ENCODE results near the gene GRAMD1B.
A peak's percentile ranks its signal among the peaks of the same experiment; 100 is the strongest.

The GRAMD1B gene

DNA sequence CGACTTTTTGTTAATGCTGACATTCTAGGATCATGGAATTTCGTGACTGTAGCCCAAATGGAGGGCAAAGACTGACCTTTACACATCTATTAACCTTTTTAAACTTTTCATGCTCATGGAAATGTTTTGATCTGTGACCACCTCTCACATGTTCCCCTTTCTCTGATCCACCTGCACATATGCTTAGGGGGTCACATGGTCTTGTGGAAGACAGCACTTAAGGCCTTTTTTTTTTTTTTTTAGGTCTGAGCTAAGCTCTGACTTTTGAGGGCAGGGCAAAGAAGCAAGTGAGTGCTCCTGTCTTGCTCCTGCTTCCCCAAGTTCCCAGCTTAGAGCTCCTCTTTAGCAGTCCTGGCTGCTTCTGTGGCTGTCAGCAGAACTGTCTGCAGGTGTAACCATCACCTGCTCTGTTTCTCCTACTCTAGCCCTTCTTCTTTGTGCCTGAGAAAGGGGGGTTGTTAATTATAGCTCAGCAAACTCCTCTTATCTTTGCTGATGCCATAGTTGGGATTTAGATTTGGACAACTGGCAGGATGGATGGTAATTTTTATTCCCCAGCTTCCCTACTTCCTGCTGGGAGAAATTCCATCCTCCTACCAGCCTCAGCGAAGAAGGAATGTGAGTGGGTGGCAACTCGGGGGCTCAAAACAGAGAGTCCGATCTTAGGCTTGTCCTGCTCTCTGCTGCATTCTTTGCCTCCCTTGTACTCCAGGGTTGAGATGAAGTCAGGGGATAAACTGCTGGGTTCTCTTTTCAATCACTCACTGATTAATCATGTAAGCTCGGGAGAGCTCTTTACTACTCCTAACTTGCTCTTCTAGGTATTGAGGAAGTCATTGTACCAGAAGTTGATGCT, 64.4 kb downstream of the GRAMD1B start:
- Histone ChIP-seq H3K27me3 (ENCODE audit: insufficient read depth, low read length, poor library complexity, severe bottlenecking) (no peaks in the 10 kb centered on the region), H3F3A (ENCODE audit: low read depth) (no peaks in the 10 kb centered on the region), H2AFZ (ENCODE audit: low read length) (no peak overlapping the region), H4K20me1 (ENCODE audit: insufficient read depth, low read length, poor library complexity, severe bottlenecking) (no peaks in the 10 kb centered on the region), H3K4me1 (ENCODE audit: insufficient read depth, low read length, poor library complexity, severe bottlenecking) (peaks cover 12% of the 10 kb centered on the region), H3K9me2 (replicated peaks; ENCODE audit: low read depth, low read length) (no peaks in the 10 kb centered on the region), H3K9ac (ENCODE audit: low read depth, low read length, poor library complexity, severe bottlenecking) (no peak overlapping the region), H3K36me3 (ENCODE audit: insufficient read depth, low read length) (peaks cover 3% of the 10 kb centered on the region; the same call in 1 of the 2 replicates), H3K9me3 (ENCODE audit: insufficient read depth, low read depth, low read length) (no peaks in the 10 kb centered on the region), H3K4me3 (ENCODE audit: low read length, poor library complexity, severe bottlenecking) (no peak overlapping the region), H3K79me2 (ENCODE audit: insufficient read depth, low read length) (peaks cover 5% of the 10 kb centered on the region; the same call in 1 of the 2 replicates), H3K4me2 (ENCODE audit: low read depth, low read length, poor library complexity, severe bottlenecking) (no peak overlapping the region)
- TF ChIP-seq, protein P1, sequence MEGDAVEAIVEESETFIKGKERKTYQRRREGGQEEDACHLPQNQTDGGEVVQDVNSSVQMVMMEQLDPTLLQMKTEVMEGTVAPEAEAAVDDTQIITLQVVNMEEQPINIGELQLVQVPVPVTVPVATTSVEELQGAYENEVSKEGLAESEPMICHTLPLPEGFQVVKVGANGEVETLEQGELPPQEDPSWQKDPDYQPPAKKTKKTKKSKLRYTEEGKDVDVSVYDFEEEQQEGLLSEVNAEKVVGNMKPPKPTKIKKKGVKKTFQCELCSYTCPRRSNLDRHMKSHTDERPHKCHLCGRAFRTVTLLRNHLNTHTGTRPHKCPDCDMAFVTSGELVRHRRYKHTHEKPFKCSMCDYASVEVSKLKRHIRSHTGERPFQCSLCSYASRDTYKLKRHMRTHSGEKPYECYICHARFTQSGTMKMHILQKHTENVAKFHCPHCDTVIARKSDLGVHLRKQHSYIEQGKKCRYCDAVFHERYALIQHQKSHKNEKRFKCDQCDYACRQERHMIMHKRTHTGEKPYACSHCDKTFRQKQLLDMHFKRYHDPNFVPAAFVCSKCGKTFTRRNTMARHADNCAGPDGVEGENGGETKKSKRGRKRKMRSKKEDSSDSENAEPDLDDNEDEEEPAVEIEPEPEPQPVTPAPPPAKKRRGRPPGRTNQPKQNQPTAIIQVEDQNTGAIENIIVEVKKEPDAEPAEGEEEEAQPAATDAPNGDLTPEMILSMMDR (conservative IDR thresholded peaks at IDR 0.05; ENCODE audit: low read length) = no peak
- no peak for TF ChIP-seq EZH2phosphoT487 (IDR thresholded peaks at IDR 0.05; ENCODE audit: borderline replicate concordance)

DNA sequence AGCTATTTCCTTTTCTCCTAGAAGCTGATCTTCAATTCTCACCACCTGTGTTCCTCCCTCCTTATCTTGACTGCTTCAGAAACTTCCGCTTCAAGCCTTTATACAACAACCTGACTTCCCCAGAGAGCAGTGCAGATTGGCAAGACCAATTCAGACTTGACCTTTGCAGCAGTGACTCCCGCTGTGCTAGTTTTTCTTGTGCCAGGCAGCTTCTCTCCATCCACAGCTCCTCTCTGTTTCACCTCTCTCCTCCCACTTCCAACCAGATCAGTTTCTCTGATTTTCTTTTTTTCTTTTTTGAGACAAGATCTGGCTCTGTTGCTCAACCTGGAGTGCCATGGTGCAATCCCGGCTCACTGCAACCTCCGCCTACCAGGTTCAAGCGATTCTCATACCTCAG, 74.3 kb downstream of the GRAMD1B start:
- Histone ChIP-seq H3F3A (ENCODE audit: low read depth) (no peaks in the 10 kb centered on the region), H3K4me2 (ENCODE audit: low read depth, low read length, poor library complexity, severe bottlenecking) (peak overlapping the region; percentile 32)
- TF ChIP-seq, protein P1 (conservative IDR thresholded peaks at IDR 0.05; ENCODE audit: low read length) = no peak

DNA sequence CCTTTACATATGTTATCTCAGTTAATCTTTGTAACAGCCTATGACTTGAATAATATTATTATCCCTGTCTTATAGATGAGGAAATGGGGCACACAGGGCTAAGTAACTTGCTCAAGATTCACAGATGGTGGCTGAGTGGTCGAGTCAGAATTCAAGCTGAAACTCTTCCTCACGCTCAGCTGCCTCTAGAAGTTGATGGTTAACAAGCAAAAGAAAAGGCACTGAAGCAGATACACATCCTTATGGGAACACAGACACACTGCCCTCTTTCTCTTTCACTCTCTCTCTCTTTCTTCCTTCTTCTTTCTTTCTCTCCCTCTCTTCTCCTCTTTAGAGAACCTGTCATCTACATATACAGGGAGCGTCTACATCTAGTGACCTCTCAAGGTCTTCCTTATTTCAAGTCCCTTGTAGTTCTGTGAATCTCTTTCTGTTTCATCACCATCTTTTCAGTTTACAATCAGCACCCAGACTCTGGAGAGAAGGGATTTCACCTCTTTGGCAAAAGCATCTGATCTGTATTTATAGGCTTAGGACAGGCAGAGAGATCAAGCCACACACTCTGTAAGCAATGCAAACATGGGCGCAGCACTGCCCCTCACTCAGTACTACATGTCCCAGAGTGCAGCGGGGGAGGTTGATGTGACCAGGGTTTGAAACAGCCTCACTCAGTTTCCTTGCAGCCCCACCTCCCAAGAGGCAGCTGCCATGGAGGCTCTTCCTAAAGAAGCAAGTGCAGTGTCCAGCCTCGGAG, 75.7 kb downstream of the GRAMD1B start:
- no peaks in the 10 kb centered on the region for H3K9me2 ChIP-seq (replicated peaks; ENCODE audit: low read depth, low read length)
- H3K4me2 ChIP-seq (ENCODE audit: low read depth, low read length, poor library complexity, severe bottlenecking) = no peak overlapping the region
- H3K4me3 ChIP-seq (ENCODE audit: low read length, poor library complexity, severe bottlenecking) = no peak overlapping the region
- peaks cover 27% of the 10 kb centered on the region for H3K4me1 ChIP-seq (ENCODE audit: insufficient read depth, low read length, poor library complexity, severe bottlenecking)
- no peaks in the 10 kb centered on the region for H3K36me3 ChIP-seq (ENCODE audit: insufficient read depth, low read length)
- H3F3A ChIP-seq (ENCODE audit: low read depth) = no peaks in the 10 kb centered on the region
- peaks cover 26% of the 10 kb centered on the region; the same call in 1 of the 2 replicates for H3K79me2 ChIP-seq (ENCODE audit: insufficient read depth, low read length)
- TF ChIP-seq, protein P1 (conservative IDR thresholded peaks at IDR 0.05; ENCODE audit: low read length) = no peak
- no peak for TF ChIP-seq EZH2phosphoT487 (IDR thresholded peaks at IDR 0.05; ENCODE audit: borderline replicate concordance)
- no peak overlapping the region for H2AFZ ChIP-seq (ENCODE audit: low read length)
- no peaks in the 10 kb centered on the region for H3K9me3 ChIP-seq (ENCODE audit: insufficient read depth, low read depth, low read length)
- no peaks in the 10 kb centered on the region for H3K27me3 ChIP-seq (ENCODE audit: insufficient read depth, low read length, poor library complexity, severe bottlenecking)
- H3K9ac ChIP-seq (ENCODE audit: low read depth, low read length, poor library complexity, severe bottlenecking) = no peak overlapping the region
- peaks cover 5% of the 10 kb centered on the region for H4K20me1 ChIP-seq (ENCODE audit: insufficient read depth, low read length, poor library complexity, severe bottlenecking)

More for the DNA sequence above, 74.3 kb downstream of the GRAMD1B start:
- no peaks in the 10 kb centered on the region for H3K9me2 ChIP-seq (replicated peaks; ENCODE audit: low read depth, low read length)
- H3K4me3 ChIP-seq (ENCODE audit: low read length, poor library complexity, severe bottlenecking) = no peak overlapping the region
- H2AFZ ChIP-seq (ENCODE audit: low read length) = no peak overlapping the region
- no peaks in the 10 kb centered on the region for H3K9me3 ChIP-seq (ENCODE audit: insufficient read depth, low read depth, low read length)
- peaks cover 13% of the 10 kb centered on the region; the same call in 1 of the 2 replicates for H3K79me2 ChIP-seq (ENCODE audit: insufficient read depth, low read length)
- peaks cover 4% of the 10 kb centered on the region for H4K20me1 ChIP-seq (ENCODE audit: insufficient read depth, low read length, poor library complexity, severe bottlenecking)
- no peaks in the 10 kb centered on the region for H3K36me3 ChIP-seq (ENCODE audit: insufficient read depth, low read length)
- no peak overlapping the region for H3K9ac ChIP-seq (ENCODE audit: low read depth, low read length, poor library complexity, severe bottlenecking)
- H3K4me1 ChIP-seq (ENCODE audit: insufficient read depth, low read length, poor library complexity, severe bottlenecking) = peaks cover 22% of the 10 kb centered on the region
- no peaks in the 10 kb centered on the region for H3K27me3 ChIP-seq (ENCODE audit: insufficient read depth, low read length, poor library complexity, severe bottlenecking)

All from Loucy (cell line).